BJ (cell line): ENCODE results near the gene CIC. TPM values are rescaled to one million over a fixed set of nuclear protein-coding genes. Genes with fewer than 3 reads are reported as not detected.

Experiments
- CTCF ChIA-PET: fragments of 350-600 bp; formaldehyde crosslinking; extraction: SDS; loops from one replicate; lab custom pipeline; 2021; ENCODE audit warnings: antibody characterized with exemption, inconsistent platforms; lab: Yijun Ruan, JAX
- POLR2A ChIA-PET: fragments of 300-600 bp; sonication (Branson Sonifier 250); formaldehyde crosslinking; extraction: SDS; loops from one replicate; lab custom pipeline; 2021; ENCODE audit warnings: antibody characterized with exemption; lab: Charles Lee
- DNase-seq: peaks from one replicate; pipeline ENCODE4 v3.0.0-alpha.2; 2011; ENCODE audit warnings: low read depth
- H3K27me3 ChIP-seq: 2 replicates; pipeline ENCODE4 v1.6.0; 2011; ENCODE audit warnings: low read length; ENCODE audit not compliant: control insufficient read depth, insufficient read depth
- H3K36me3 ChIP-seq: 2 replicates; pipeline ENCODE4 v1.5.1; 2011; ENCODE audit warnings: low read length; ENCODE audit not compliant: control insufficient read depth, insufficient read depth
- H3K4me3 ChIP-seq: 2 replicates; pipeline ENCODE4 v1.5.1; 2011; ENCODE audit warnings: low read depth, mild to moderate bottlenecking, control low read depth, low read length
- polyA plus RNA-seq: library from polyadenylated mRNA; depleted of rRNA; stranded (reverse); fragments of >200 nt; gene quantifications from 2 replicates; pipeline ENCODE4 v1.2.3, GENCODE V29; 2011
- TF ChIP-seq, protein P1 (sequence below): IDR thresholded peaks from 2 replicates; pipeline ENCODE4 v1.5.1; 2011; ENCODE audit warnings: low read depth, mild to moderate bottlenecking, control low read depth, inconsistent platforms, low read length, moderate library complexity; ENCODE audit not compliant: insufficient read depth

Gene CIC
- polyA plus RNA-seq, 1 experiment = 7.0 TPM

DNA sequence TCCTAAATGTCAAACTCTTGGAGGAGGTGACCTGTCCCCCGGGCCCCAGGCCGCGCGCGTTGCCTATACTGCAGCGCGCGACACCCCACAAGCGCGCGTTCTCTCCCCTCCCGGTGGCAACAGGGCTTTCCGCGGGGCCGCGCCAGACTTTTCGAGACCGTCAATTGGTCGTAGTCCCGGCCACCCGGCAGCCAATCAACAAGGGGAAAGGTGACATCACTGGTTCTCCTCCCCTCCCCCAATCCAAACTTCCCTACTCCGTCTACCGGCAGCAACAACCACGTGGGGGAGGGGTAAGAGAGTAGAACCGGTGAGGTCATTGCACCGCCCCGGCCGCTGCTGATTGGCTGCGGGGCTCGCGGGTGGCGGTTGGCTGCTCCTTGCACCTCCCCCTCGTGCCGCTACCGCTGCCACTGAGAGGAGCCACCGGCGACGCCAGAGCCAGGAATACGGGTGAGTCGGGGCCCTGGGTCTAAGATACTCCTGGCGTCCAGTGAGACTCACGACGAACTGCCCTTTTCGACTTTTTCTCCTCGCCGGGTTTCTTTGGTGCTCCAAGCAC is 829 bp upstream of the CIC start:
- ChIA-PET CTCF (interaction anchor here (0.9 to 1.0 kb wide), 2 partner anchors 12 to 22 kb away, joined by 3 to 8 read pairs; no protein-coding TSS in a partner anchor), POLR2A (no interaction called here)
- DNase-seq = peak; percentile 96
- TF ChIP-seq, protein P1, sequence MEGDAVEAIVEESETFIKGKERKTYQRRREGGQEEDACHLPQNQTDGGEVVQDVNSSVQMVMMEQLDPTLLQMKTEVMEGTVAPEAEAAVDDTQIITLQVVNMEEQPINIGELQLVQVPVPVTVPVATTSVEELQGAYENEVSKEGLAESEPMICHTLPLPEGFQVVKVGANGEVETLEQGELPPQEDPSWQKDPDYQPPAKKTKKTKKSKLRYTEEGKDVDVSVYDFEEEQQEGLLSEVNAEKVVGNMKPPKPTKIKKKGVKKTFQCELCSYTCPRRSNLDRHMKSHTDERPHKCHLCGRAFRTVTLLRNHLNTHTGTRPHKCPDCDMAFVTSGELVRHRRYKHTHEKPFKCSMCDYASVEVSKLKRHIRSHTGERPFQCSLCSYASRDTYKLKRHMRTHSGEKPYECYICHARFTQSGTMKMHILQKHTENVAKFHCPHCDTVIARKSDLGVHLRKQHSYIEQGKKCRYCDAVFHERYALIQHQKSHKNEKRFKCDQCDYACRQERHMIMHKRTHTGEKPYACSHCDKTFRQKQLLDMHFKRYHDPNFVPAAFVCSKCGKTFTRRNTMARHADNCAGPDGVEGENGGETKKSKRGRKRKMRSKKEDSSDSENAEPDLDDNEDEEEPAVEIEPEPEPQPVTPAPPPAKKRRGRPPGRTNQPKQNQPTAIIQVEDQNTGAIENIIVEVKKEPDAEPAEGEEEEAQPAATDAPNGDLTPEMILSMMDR = no peak
- Histone ChIP-seq H3K27me3 (no peaks in the 10 kb centered on the region), H3K4me3 (peak overlapping the region; percentile 78), H3K36me3 (peaks cover 6% of the 10 kb centered on the region)

DNA sequence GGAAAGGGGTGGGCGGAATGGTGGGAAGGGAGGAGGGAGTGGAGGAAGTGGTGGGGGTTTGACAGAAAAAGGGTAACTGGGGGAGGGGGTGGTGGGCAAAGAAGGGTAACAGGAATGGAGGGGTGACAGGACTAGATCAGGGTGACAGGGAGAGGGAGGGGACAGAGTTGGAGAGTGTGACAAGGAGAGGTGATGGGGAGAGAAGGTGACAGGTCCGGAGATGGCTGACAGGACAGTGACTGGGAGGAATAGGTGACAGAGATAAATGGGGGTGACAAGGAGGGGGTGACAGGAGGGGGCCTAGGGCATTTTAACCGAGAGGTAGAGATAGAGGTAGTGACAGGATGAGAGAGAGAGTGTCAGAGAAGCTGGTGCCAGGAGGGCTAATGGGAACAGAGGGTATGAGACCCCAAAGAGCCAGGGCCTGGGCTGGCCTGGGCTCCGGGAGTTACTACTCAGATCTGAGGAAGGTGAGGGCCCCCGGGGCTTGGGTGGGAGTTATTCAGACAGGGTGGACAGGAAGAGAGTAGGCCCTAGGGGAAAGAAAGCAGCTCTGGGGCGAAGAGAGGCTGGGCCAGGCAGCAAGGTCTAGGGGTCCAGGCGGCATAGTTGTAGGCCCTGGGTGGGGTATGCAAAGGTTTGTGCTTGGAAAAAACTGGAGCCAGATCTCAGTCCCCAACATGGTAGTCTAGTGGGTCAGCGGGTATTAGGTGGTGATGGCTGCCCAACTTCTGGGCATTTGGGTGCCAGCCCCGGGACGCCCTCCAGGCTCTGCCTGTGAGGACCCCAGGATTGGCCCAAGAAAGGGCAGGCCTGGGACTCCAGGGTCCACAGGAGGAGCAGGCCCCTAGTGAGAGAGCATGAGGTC is 660 bp downstream of the CIC start:
- H3K27me3 ChIP-seq = no peaks in the 10 kb centered on the region
- ChIA-PET CTCF (interaction anchor here (1.6 to 4.2 kb wide), 3 partner anchors 10 to 26 kb away, joined by 9 to 20 read pairs (median 18); partner anchors contain the start of gene GSK3A), POLR2A (no interaction called here)
- H3K4me3 ChIP-seq = peak overlapping the region; percentile 87
- TF ChIP-seq, protein P1 = no peak
- peaks cover 18% of the 10 kb centered on the region for H3K36me3 ChIP-seq
- no peak for DNase-seq

DNA sequence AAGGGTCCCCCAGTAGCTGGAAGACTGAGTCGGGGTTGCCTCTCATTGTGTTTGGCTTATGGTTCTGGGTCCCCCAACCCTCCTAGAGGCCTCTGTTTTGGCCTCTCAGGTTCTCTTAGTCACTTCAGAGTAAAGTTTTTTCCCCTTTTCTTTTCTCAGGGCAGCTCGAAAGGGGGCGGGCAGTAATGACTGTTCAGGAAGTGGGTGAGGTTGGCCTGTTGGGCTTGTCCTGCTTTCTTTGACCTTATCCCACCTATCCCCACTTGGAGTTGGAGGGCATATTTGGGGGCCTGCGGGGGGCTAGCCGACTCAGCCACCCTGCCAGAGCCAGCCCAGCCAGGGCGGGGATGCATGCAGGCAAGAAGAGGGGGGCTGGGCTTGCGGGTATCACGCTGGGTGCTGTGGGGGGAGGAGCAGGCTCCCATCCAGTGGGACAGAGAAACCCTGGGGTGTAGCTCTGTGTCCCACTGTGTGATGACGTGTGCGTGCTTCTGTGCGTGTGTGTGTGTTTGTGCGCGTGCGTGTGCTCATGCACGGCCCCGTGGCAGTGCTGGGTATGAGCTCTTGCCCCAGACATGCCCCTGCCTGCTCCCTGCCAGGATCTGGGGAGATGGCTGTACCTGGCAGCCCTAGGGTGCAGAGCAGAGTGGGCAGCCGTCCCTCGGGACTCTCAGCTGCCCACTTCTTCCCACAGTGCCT is 1.4 kb downstream of the CIC start:
- Histone ChIP-seq H3K4me3 (peak overlapping the region; percentile 87), H3K27me3 (no peaks in the 10 kb centered on the region), H3K36me3 (peaks cover 22% of the 10 kb centered on the region)
- POLR2A ChIA-PET = interaction anchor here (0.5 to 0.6 kb wide), 3 partner anchors 10 to 249 kb away, joined by 3 to 11 read pairs (median 5); partner anchors contain the start of gene GSK3A
- DNase-seq = no peak
- CTCF ChIA-PET = interaction anchor here (0.9 to 4.2 kb wide), 5 partner anchors 9 to 27 kb away, joined by 3 to 20 read pairs (median 9); partner anchors contain the start of gene GSK3A
- TF ChIP-seq, protein P1 = no peak

DNA sequence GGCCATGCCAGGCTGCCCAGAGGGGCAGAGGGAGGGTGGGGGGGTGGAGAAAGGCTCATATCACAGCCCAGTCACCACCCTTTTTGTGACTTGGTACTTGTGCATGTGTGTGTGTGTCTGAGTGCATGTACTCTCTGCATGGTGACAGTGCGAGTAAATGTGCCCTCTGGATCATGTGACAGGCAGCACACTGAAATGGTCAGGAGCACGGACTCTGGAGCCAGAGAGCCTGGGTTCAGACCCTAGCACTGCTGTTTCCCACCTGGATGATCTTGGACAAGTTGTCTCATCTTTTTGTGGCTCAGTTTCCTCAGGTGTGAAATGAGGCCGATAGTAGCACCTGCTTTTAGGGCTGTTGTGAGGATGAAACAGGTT is 2.0 kb downstream of the CIC start:
- peaks cover 22% of the 10 kb centered on the region for H3K36me3 ChIP-seq
- no peak for DNase-seq
- TF ChIP-seq, protein P1 = no peak
- POLR2A ChIA-PET = interaction anchor here (0.6 kb wide), 1 partner anchor 249 kb away, joined by 11 read pairs; no protein-coding TSS in a partner anchor
- CTCF ChIA-PET = interaction anchor here (0.9 to 4.2 kb wide), 5 partner anchors 9 to 27 kb away, joined by 3 to 20 read pairs (median 9); partner anchors contain the start of gene GSK3A
- H3K27me3 ChIP-seq = no peaks in the 10 kb centered on the region
- peak overlapping the region; percentile 87 for H3K4me3 ChIP-seq
